ENCODE measurements around the gene GANC. TPM values are rescaled to one million over a fixed set of nuclear protein-coding genes. Genes with fewer than 3 reads are reported as not detected.

GANC gene
- total and polyA plus RNA-seq, 2 experiments from 2014 or later, result 7.4 to 12.6 TPM

DNA sequence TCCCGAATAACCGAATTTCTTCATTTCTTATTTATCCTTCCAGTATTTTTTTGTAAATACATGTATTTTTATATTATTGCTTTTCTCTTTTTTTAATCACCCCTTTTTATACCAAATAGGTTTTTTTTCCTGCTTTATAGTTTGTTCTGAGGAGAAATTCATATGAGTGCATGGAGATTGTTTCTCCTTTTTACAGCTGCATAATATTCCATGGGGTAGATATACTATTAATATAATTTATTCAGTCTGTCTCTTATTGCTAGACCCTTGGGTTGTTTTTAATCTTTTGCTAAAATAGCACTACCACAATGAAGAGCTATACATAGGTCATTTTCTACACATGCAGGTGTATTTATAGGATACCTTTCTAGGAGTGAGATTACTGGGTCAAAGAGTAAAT lies 3.8 kb downstream of the GANC start:
- H3K9me2 ChIP-seq (ENCODE audit: insufficient read depth), result no peaks in the 10 kb centered on the region
- Mint-ChIP-seq H3K36me3 (ENCODE audit: low read depth) (peaks cover 6% of the 10 kb centered on the region; the same call in 1 of the 3 replicates), H3K9me3 (no peaks in the 10 kb centered on the region), H3K27ac (no peak overlapping the region; the same call in 1 of the 2 replicates), H3K4me1 (peaks cover 28% of the 10 kb centered on the region; the same call in 2 of the 3 replicates), H3K4me3 (no peak overlapping the region), H3K27me3 (ENCODE audit: insufficient read depth, low read depth, poor library complexity) (peaks cover 2% of the 10 kb centered on the region)
- H3K36me3 ChIP-seq (ENCODE audit: insufficient read depth), result no peaks in the 10 kb centered on the region
- H3K4me1 ChIP-seq (ENCODE audit: insufficient read depth), result peaks cover 22% of the 10 kb centered on the region; the same call in 1 of the 2 replicates
- no peaks in the 10 kb centered on the region for H3F3A ChIP-seq (replicated peaks; ENCODE audit: low read depth)
- DNase-seq (ENCODE audit: low spot score), result no peak
- H2AFZ ChIP-seq, result no peak overlapping the region
- TF ChIP-seq, protein P1, sequence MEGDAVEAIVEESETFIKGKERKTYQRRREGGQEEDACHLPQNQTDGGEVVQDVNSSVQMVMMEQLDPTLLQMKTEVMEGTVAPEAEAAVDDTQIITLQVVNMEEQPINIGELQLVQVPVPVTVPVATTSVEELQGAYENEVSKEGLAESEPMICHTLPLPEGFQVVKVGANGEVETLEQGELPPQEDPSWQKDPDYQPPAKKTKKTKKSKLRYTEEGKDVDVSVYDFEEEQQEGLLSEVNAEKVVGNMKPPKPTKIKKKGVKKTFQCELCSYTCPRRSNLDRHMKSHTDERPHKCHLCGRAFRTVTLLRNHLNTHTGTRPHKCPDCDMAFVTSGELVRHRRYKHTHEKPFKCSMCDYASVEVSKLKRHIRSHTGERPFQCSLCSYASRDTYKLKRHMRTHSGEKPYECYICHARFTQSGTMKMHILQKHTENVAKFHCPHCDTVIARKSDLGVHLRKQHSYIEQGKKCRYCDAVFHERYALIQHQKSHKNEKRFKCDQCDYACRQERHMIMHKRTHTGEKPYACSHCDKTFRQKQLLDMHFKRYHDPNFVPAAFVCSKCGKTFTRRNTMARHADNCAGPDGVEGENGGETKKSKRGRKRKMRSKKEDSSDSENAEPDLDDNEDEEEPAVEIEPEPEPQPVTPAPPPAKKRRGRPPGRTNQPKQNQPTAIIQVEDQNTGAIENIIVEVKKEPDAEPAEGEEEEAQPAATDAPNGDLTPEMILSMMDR (conservative IDR thresholded peaks at IDR 0.05; ENCODE audit: low read depth in 2 of 2), result no peak
- TF ChIP-seq, protein P2, sequence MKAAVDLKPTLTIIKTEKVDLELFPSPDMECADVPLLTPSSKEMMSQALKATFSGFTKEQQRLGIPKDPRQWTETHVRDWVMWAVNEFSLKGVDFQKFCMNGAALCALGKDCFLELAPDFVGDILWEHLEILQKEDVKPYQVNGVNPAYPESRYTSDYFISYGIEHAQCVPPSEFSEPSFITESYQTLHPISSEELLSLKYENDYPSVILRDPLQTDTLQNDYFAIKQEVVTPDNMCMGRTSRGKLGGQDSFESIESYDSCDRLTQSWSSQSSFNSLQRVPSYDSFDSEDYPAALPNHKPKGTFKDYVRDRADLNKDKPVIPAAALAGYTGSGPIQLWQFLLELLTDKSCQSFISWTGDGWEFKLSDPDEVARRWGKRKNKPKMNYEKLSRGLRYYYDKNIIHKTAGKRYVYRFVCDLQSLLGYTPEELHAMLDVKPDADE (IDR thresholded peaks at IDR 0.05), result no peak
- TF ChIP-seq REST (IDR thresholded peaks at IDR 0.05; ENCODE audit: unreplicated experiment), result no peak
- TF ChIP-seq EZH2 (IDR thresholded peaks at IDR 0.05; ENCODE audit: low read depth, unreplicated experiment), result no peak
- no peak for TF ChIP-seq NANOG (IDR thresholded peaks at IDR 0.05; ENCODE audit: borderline replicate concordance)
- TF ChIP-seq, protein P3, sequence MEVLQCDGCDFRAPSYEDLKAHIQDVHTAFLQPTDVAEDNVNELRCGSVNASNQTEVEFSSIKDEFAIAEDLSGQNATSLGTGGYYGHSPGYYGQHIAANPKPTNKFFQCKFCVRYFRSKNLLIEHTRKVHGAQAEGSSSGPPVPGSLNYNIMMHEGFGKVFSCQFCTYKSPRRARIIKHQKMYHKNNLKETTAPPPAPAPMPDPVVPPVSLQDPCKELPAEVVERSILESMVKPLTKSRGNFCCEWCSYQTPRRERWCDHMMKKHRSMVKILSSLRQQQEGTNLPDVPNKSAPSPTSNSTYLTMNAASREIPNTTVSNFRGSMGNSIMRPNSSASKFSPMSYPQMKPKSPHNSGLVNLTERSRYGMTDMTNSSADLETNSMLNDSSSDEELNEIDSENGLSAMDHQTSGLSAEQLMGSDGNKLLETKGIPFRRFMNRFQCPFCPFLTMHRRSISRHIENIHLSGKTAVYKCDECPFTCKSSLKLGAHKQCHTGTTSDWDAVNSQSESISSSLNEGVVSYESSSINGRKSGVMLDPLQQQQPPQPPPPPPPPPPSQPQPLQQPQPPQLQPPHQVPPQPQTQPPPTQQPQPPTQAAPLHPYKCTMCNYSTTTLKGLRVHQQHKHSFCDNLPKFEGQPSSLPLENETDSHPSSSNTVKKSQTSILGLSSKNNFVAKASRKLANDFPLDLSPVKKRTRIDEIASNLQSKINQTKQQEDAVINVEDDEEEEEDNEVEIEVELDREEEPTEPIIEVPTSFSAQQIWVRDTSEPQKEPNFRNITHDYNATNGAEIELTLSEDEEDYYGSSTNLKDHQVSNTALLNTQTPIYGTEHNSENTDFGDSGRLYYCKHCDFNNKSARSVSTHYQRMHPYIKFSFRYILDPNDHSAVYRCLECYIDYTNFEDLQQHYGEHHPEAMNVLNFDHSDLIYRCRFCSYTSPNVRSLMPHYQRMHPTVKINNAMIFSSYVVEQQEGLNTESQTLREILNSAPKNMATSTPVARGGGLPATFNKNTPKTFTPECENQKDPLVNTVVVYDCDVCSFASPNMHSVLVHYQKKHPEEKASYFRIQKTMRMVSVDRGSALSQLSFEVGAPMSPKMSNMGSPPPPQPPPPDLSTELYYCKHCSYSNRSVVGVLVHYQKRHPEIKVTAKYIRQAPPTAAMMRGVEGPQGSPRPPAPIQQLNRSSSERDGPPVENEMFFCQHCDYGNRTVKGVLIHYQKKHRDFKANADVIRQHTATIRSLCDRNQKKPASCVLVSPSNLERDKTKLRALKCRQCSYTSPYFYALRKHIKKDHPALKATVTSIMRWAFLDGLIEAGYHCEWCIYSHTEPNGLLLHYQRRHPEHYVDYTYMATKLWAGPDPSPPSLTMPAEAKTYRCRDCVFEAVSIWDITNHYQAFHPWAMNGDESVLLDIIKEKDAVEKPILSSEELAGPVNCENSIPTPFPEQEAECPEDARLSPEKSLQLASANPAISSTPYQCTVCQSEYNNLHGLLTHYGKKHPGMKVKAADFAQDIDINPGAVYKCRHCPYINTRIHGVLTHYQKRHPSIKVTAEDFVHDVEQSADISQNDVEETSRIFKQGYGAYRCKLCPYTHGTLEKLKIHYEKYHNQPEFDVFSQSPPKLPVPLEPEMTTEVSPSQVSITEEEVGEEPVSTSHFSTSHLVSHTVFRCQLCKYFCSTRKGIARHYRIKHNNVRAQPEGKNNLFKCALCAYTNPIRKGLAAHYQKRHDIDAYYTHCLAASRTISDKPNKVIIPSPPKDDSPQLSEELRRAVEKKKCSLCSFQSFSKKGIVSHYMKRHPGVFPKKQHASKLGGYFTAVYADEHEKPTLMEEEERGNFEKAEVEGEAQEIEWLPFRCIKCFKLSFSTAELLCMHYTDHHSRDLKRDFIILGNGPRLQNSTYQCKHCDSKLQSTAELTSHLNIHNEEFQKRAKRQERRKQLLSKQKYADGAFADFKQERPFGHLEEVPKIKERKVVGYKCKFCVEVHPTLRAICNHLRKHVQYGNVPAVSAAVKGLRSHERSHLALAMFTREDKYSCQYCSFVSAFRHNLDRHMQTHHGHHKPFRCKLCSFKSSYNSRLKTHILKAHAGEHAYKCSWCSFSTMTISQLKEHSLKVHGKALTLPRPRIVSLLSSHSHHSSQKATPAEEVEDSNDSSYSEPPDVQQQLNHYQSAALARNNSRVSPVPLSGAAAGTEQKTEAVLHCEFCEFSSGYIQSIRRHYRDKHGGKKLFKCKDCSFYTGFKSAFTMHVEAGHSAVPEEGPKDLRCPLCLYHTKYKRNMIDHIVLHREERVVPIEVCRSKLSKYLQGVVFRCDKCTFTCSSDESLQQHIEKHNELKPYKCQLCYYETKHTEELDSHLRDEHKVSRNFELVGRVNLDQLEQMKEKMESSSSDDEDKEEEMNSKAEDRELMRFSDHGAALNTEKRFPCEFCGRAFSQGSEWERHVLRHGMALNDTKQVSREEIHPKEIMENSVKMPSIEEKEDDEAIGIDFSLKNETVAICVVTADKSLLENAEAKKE (CRISPR knock-in tag; IDR thresholded peaks at IDR 0.05), result no peak
- TF ChIP-seq ZNF114 (CRISPR knock-in tag; IDR thresholded peaks at IDR 0.05), result no peak
- no peak for TF ChIP-seq STAT1 (IDR thresholded peaks at IDR 0.05; ENCODE audit: unreplicated experiment)
- no peak for TF ChIP-seq POLR2AphosphoS5 (IDR thresholded peaks at IDR 0.05; ENCODE audit: low read depth)
- no peak for TF ChIP-seq EZH2phosphoT487 (IDR thresholded peaks at IDR 0.05; ENCODE audit: unreplicated experiment)
- no peak overlapping the region for H3K4me3 ChIP-seq
- no peak for ATAC-seq
- H4K20me1 ChIP-seq (replicated peaks; ENCODE audit: insufficient read depth), result no peaks in the 10 kb centered on the region
- no peaks in the 10 kb centered on the region for H3K27me3 ChIP-seq (ENCODE audit: insufficient read depth)
- H3K4me2 ChIP-seq, result no peak overlapping the region
- H3K79me2 ChIP-seq (replicated peaks; ENCODE audit: insufficient read depth), result peaks cover 11% of the 10 kb centered on the region
- no peak overlapping the region for H3K27ac ChIP-seq (ENCODE audit: low read depth)

Data from GM23338 (cell line).